Left lobe of liver (tissue), 2 donors: ENCODE results near the gene FNDC3B. TPM values are rescaled to one million over a fixed set of nuclear protein-coding genes. Genes with fewer than 3 reads are reported as not detected.
"Not testable (repeated sequence)": the region's sequence is repeated elsewhere in the genome, so short reads cannot be mapped to it uniquely, and the experiment has no call there.

Experiments
- ATAC-seq: fragments of 200-7000 bp; cut with Tn5 transposase; one replicate; pipeline ENCODE4 v1.9.1; 2020; ENCODE audit warnings: mild to moderate bottlenecking, moderate library complexity
- DNase-seq: peaks from one replicate; pipeline ENCODE4 v3.0.0-alpha.2; 2020; ENCODE audit warnings: low spot score
- total RNA-seq: library from RNA; stranded (reverse); gene quantifications from one replicate; pipeline ENCODE4 v1.2.1, GENCODE V29; 2021
- donor health status: DM: no; HTN: no; CAD: no; lungs with moderate emphysema.
- donor health status: DM: no; HTN: yes; CAD: no.

Gene FNDC3B
- total RNA-seq, result 44.6 TPM

GRCh38 chr3:172039436-172040077 lies at the start of gene FNDC3B:
Gene FNDC3B (plus strand): TSS chr3:172039578. CDS start chr3:172112480, 72,902 bp downstream.
- peak; percentile 95 for DNase-seq
- ATAC-seq, result peak; percentile 84

GRCh38 chr3:171990239-171990638 lies 49.1 kb upstream of the FNDC3B start:
- ATAC-seq, DNase-seq: not testable (repeated sequence)

- no peak for ATAC-seq
- no peak for DNase-seq
Measured at GRCh38 chr3:171991166-171991565, 48.2 kb upstream of the FNDC3B start.

GRCh38 chr3:171994646-171995428 lies 44.5 kb upstream of the FNDC3B start:
- no peak for ATAC-seq

GRCh38 chr3:171995486-171995885 lies 43.9 kb upstream of the FNDC3B start:
- no peak for ATAC-seq

More at GRCh38 chr3:171994646-171995428, 44.5 kb upstream of the FNDC3B start:
- DNase-seq, result no peak

GRCh38 chr3:171996178-171996817 lies 43.1 kb upstream of the FNDC3B start:
- DNase-seq, result no peak
- ATAC-seq, result no peak

More at GRCh38 chr3:171995486-171995885, 43.9 kb upstream of the FNDC3B start:
- DNase-seq, result no peak

GRCh38 chr3:171998731-171999130 lies 40.6 kb upstream of the FNDC3B start:
- not testable (repeated sequence) for DNase-seq, ATAC-seq

GRCh38 chr3:172001616-172002015 lies 37.8 kb upstream of the FNDC3B start:
- not testable (repeated sequence) for DNase-seq, ATAC-seq

GRCh38 chr3:172002512-172003078 lies 36.8 kb upstream of the FNDC3B start:
- ATAC-seq (no peak), DNase-seq (no peak)

- ATAC-seq, result no peak
Measured at GRCh38 chr3:172003146-172003545, 36.2 kb upstream of the FNDC3B start.

GRCh38 chr3:172007065-172007370 lies 32.4 kb upstream of the FNDC3B start:
- DNase-seq (no peak), ATAC-seq (no peak)

More at GRCh38 chr3:172003146-172003545, 36.2 kb upstream of the FNDC3B start:
- DNase-seq, result no peak

- DNase-seq (no peak), ATAC-seq (no peak)
Measured at GRCh38 chr3:172009803-172010202, 29.6 kb upstream of the FNDC3B start.

- peak; percentile 47 for ATAC-seq
- DNase-seq, result no peak
Measured at GRCh38 chr3:172012775-172013174, 26.6 kb upstream of the FNDC3B start.

- ATAC-seq (no peak), DNase-seq (no peak)
Measured at GRCh38 chr3:172014145-172014544, 25.2 kb upstream of the FNDC3B start.

- DNase-seq, result no peak
- no peak for ATAC-seq
Measured at GRCh38 chr3:172018364-172018763, 21.0 kb upstream of the FNDC3B start.

- ATAC-seq (no peak), DNase-seq (no peak)
Measured at GRCh38 chr3:172020763-172021162, 18.6 kb upstream of the FNDC3B start.

- DNase-seq, result no peak
- peak; percentile 78 for ATAC-seq
Measured at GRCh38 chr3:172021164-172021563, 18.2 kb upstream of the FNDC3B start.

GRCh38 chr3:172021859-172022258 lies 17.5 kb upstream of the FNDC3B start:
- no peak for ATAC-seq
- no peak for DNase-seq

- no peak for DNase-seq
- ATAC-seq, result no peak
Measured at GRCh38 chr3:172023915-172024314, 15.5 kb upstream of the FNDC3B start.

GRCh38 chr3:172024679-172025078 lies 14.7 kb upstream of the FNDC3B start:
- ATAC-seq (no peak), DNase-seq (no peak)

GRCh38 chr3:172029425-172030098 lies 9.8 kb upstream of the FNDC3B start:
- ATAC-seq (no peak), DNase-seq (no peak)
